ENCODE results near the gene TSHZ1. TPM values are rescaled to one million over a fixed set of nuclear protein-coding genes. Genes with fewer than 3 reads are reported as not detected.

The TSHZ1 gene
- total and polyA plus RNA-seq, 2 donors from 2014 or later: 7.0 to 31.3 TPM

- H3K9me3 ChIP-seq (ENCODE audit: control insufficient read depth in 2 of 3, insufficient read depth in 1 of 3, low read length in 3 of 3): no peaks in the 10 kb centered on the region
- no peak for TF ChIP-seq CTCF (IDR thresholded peaks at IDR 0.05; ENCODE audit: borderline replicate concordance, extremely low read depth, insufficient read depth)
- no peaks in the 10 kb centered on the region for H3K27me3 ChIP-seq (ENCODE audit: control insufficient read depth, insufficient read depth, low read length)
- intact Hi-C loops (cut with DNase I): no loop called here
- H3K36me3 ChIP-seq (ENCODE audit: control insufficient read depth in 2 of 3, insufficient read depth in 3 of 3, low read length in 3 of 3): no peaks in the 10 kb centered on the region
- no peak overlapping the region for H3K4me3 ChIP-seq (ENCODE audit: low read length in 3 of 3)
- no peaks in the 10 kb centered on the region for H3K4me1 ChIP-seq (ENCODE audit: control insufficient read depth in 2 of 3, insufficient read depth in 2 of 3, low read depth in 1 of 3, low read length in 3 of 3)
- DNase-seq (no peak), FAIRE-seq (no peak)
- no peak overlapping the region for H3K27ac ChIP-seq (ENCODE audit: low read depth in 2 of 2, low read length in 2 of 2)
- no peak overlapping the region for H3K9ac ChIP-seq (ENCODE audit: low read length in 3 of 3)
These were observed 106.2 kb downstream of the TSHZ1 start for GRCh38 chr18:75316826-75317225.

- Histone ChIP-seq H3K27ac (ENCODE audit: low read depth in 2 of 2, low read length in 2 of 2) (no peak overlapping the region), H3K4me3 (ENCODE audit: low read length in 3 of 3) (no peak overlapping the region), H3K9me3 (ENCODE audit: control insufficient read depth in 2 of 3, insufficient read depth in 1 of 3, low read length in 3 of 3) (no peaks in the 10 kb centered on the region), H3K36me3 (ENCODE audit: control insufficient read depth in 2 of 3, insufficient read depth in 3 of 3, low read length in 3 of 3) (no peaks in the 10 kb centered on the region), H3K4me1 (ENCODE audit: control insufficient read depth in 2 of 3, insufficient read depth in 2 of 3, low read depth in 1 of 3, low read length in 3 of 3) (no peaks in the 10 kb centered on the region), H3K9ac (ENCODE audit: low read length in 3 of 3) (no peak overlapping the region), H3K27me3 (ENCODE audit: control insufficient read depth, insufficient read depth, low read length) (no peaks in the 10 kb centered on the region)
- intact Hi-C loops (cut with DNase I): no loop called here
- FAIRE-seq (no peak), DNase-seq (no peak)
- no peak for TF ChIP-seq CTCF (IDR thresholded peaks at IDR 0.05; ENCODE audit: borderline replicate concordance, extremely low read depth, insufficient read depth)
These were observed 106.7 kb downstream of the TSHZ1 start for GRCh38 chr18:75317300-75317699.

- Histone ChIP-seq H3K4me3 (ENCODE audit: low read length in 3 of 3) (no peak overlapping the region), H3K27ac (ENCODE audit: low read depth in 2 of 2, low read length in 2 of 2) (no peak overlapping the region), H3K4me1 (ENCODE audit: control insufficient read depth in 2 of 3, insufficient read depth in 2 of 3, low read depth in 1 of 3, low read length in 3 of 3) (no peaks in the 10 kb centered on the region), H3K27me3 (ENCODE audit: control insufficient read depth, insufficient read depth, low read length) (no peaks in the 10 kb centered on the region), H3K36me3 (ENCODE audit: control insufficient read depth in 2 of 3, insufficient read depth in 3 of 3, low read length in 3 of 3) (no peaks in the 10 kb centered on the region), H3K9ac (ENCODE audit: low read length in 3 of 3) (no peak overlapping the region), H3K9me3 (ENCODE audit: control insufficient read depth in 2 of 3, insufficient read depth in 1 of 3, low read length in 3 of 3) (no peaks in the 10 kb centered on the region)
- no peak for TF ChIP-seq CTCF (IDR thresholded peaks at IDR 0.05; ENCODE audit: borderline replicate concordance, extremely low read depth, insufficient read depth)
- FAIRE-seq (no peak), DNase-seq (no peak)
- intact Hi-C loops (cut with DNase I): no loop called here
These were observed 107.1 kb downstream of the TSHZ1 start for GRCh38 chr18:75317703-75318102.

- H3K36me3 ChIP-seq (ENCODE audit: control insufficient read depth in 2 of 3, insufficient read depth in 3 of 3, low read length in 3 of 3): no peaks in the 10 kb centered on the region
- H3K4me3 ChIP-seq (ENCODE audit: low read length in 3 of 3): no peak overlapping the region
- H3K27ac ChIP-seq (ENCODE audit: low read depth in 2 of 2, low read length in 2 of 2): no peak overlapping the region
- no peaks in the 10 kb centered on the region for H3K9me3 ChIP-seq (ENCODE audit: control insufficient read depth in 2 of 3, insufficient read depth in 1 of 3, low read length in 3 of 3)
- no peak for TF ChIP-seq CTCF (IDR thresholded peaks at IDR 0.05; ENCODE audit: borderline replicate concordance, extremely low read depth, insufficient read depth)
- intact Hi-C loops (cut with DNase I): no loop called here
- FAIRE-seq: no peak
- no peak overlapping the region for H3K9ac ChIP-seq (ENCODE audit: low read length in 3 of 3)
- H3K27me3 ChIP-seq (ENCODE audit: control insufficient read depth, insufficient read depth, low read length): no peaks in the 10 kb centered on the region
- H3K4me1 ChIP-seq (ENCODE audit: control insufficient read depth in 2 of 3, insufficient read depth in 2 of 3, low read depth in 1 of 3, low read length in 3 of 3): no peaks in the 10 kb centered on the region
- no peak for DNase-seq
These were observed 109.3 kb downstream of the TSHZ1 start for GRCh38 chr18:75319905-75320304.
